Esophagus muscularis mucosa (tissue), 4 donors: ENCODE results near the gene TFRC.

Experiments
- EP300 ChIP-seq: sonication (generic); formaldehyde crosslinking; IDR thresholded peaks from one replicate; pipeline ENCODE4 v1.6.1; 2017; ENCODE audit warnings: antibody characterized with exemption
- POLR2A ChIP-seq: fragments of 450-650 bp; IDR thresholded peaks from one replicate; pipeline ENCODE4 v1.6.1; 2017; ENCODE audit warnings: antibody characterized with exemption, moderate library complexity, mild to moderate bottlenecking, low read depth
- POLR2AphosphoS5 ChIP-seq, 2 donors: sonication (generic); formaldehyde crosslinking; IDR thresholded peaks; one replicate each; pipeline ENCODE4 v1.6.1; 2017; ENCODE audit warnings: antibody characterized with exemption in 2 of 2
- TF ChIP-seq, protein P1 (sequence below), 3 experiments: fragments of 200-600 bp in 2 of 3; fragments of 450-650 bp in 1 of 3; sonication (generic) in 2 of 3; IDR thresholded peaks; one replicate each; pipeline ENCODE4 v1.5.1; 2017 to 2019; ENCODE audit warnings: antibody characterized with exemption in 3 of 3, mild to moderate bottlenecking in 2 of 3, moderate library complexity in 1 of 3

DNA sequence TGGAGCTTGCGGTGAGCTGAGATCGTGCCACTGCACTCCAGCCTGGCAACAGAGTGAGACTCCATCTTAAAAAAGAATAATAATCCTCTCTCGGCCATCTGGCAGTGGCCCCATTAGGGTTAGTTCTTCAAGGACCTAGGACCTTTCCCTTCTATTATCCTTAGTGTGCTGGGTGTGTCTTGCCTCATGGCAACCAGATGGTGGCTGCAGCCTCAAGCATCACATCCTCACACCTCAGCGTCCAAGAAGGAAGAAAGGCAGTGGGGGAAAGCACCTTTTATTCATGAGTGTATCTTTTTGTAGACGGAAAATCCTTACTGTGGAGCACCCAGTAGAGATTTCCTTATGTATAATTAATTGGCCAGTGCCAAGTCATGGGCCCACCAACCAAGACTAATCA, 42.7 kb upstream of the TFRC start:
- TF ChIP-seq, protein P1, sequence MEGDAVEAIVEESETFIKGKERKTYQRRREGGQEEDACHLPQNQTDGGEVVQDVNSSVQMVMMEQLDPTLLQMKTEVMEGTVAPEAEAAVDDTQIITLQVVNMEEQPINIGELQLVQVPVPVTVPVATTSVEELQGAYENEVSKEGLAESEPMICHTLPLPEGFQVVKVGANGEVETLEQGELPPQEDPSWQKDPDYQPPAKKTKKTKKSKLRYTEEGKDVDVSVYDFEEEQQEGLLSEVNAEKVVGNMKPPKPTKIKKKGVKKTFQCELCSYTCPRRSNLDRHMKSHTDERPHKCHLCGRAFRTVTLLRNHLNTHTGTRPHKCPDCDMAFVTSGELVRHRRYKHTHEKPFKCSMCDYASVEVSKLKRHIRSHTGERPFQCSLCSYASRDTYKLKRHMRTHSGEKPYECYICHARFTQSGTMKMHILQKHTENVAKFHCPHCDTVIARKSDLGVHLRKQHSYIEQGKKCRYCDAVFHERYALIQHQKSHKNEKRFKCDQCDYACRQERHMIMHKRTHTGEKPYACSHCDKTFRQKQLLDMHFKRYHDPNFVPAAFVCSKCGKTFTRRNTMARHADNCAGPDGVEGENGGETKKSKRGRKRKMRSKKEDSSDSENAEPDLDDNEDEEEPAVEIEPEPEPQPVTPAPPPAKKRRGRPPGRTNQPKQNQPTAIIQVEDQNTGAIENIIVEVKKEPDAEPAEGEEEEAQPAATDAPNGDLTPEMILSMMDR (IDR thresholded peaks at IDR 0.05), result no peak
- no peak for TF ChIP-seq POLR2AphosphoS5 (IDR thresholded peaks at IDR 0.05)
- no peak for TF ChIP-seq POLR2A
- TF ChIP-seq EP300, result no peak
